Esophagus squamous epithelium (tissue), 5 donors: ENCODE results near the gene HOTAIR. TPM values are rescaled to one million over a fixed set of nuclear protein-coding genes. Genes with fewer than 3 reads are reported as not detected.

Experiments used
- DNase-seq: peaks from one replicate; lab custom pipeline; 2025; lab: John Stamatoyannopoulos, UW
- H3K27ac ChIP-seq, 4 donors: fragments of 200-600 bp; sonication (generic); one replicate each; pipeline ENCODE4 v1.5.1; 2016 to 2019; ENCODE audit warnings: mild to moderate bottlenecking in 1 of 4
- H3K27me3 ChIP-seq, 4 donors: fragments of 200-600 bp; sonication (generic); 1 replicate in 3 of 4; 2 replicates in 1 of 4; pipeline versions ENCODE4 v1.5.1 to v1.6.0; 2017 to 2021; ENCODE audit warnings: antibody characterized with exemption in 1 of 4
- H3K36me3 ChIP-seq, 3 donors: fragments of 200-600 bp; sonication (generic); one replicate each; pipeline ENCODE4 v1.5.1; 2016 to 2019
- H3K4me1 ChIP-seq, 3 donors: fragments of 200-600 bp; sonication (generic); one replicate each; pipeline ENCODE4 v1.5.1; 2017 to 2019
- H3K4me3 ChIP-seq, 4 donors: fragments of 200-600 bp; sonication (generic); 1 replicate in 3 of 4; 2 replicates in 1 of 4; pipeline ENCODE4 v1.5.1; 2016 to 2019; ENCODE audit warnings: mild to moderate bottlenecking in 2 of 4, moderate library complexity in 1 of 4
- H3K9me3 ChIP-seq, 3 donors: fragments of 200-600 bp; sonication (generic); one replicate each; pipeline ENCODE4 v1.5.1; 2016 to 2019
- CTCF ChIP-seq, 6 experiments: fragments of 450-650 bp in 4 of 6; fragments of 200-600 bp in 2 of 6; sonication (generic) in 2 of 6; IDR thresholded peaks; one replicate each; pipeline ENCODE4 v1.5.1; 2016 to 2019; ENCODE audit warnings: antibody characterized with exemption in 6 of 6, mild to moderate bottlenecking in 4 of 6, moderate library complexity in 4 of 6
- POLR2A ChIP-seq, 4 donors: fragments of 450-650 bp; IDR thresholded peaks; one replicate each; pipeline ENCODE4 v1.6.1; 2017; ENCODE audit warnings: antibody characterized with exemption in 4 of 4, mild to moderate bottlenecking in 4 of 4, moderate library complexity in 3 of 4
- WGBS, 2 donors: methylation state at CpG; one replicate each; pipeline ENCODE4 v1.1.5; 2018; 5-methylcytosine and 5-hydroxymethylcytosine counted together
- intact Hi-C: fragments of 100-400 bp; cut with DNase I; formaldehyde crosslinking; loops from one replicate; pipeline ENCODE4 v1.15.0; 2022
- total RNA-seq, 4 donors: library from RNA; depleted of rRNA; stranded (reverse); fragments of >200 nt; gene quantifications; one replicate each; pipeline ENCODE4 v1.1.0, GENCODE V29; 2016
- donor health status: DM: yes; HTN: yes; CAD: no.

The HOTAIR gene
- total RNA-seq, 4 donors from 2014 or later = not detected

- 38 to 39% methylated on average over 4 of the region's 4 CpGs for whole genome bisulfite sequencing, 2 donors
- intact Hi-C loops = no loop called here
- H3K4me3 ChIP-seq = no peak overlapping the region
- DNase-seq = no peak
- no peaks in the 10 kb centered on the region for H3K9me3 ChIP-seq
- H3K36me3 ChIP-seq = no peaks in the 10 kb centered on the region
- peaks cover 20 to 40% (median 28%) of the 10 kb centered on the region in 3 donors for H3K4me1 ChIP-seq
- TF ChIP-seq POLR2A (IDR thresholded peaks at IDR 0.05) (no peak), CTCF (IDR thresholded peaks at IDR 0.05) (no peak)
- peaks cover 31 to 100% (median 87%) of the 10 kb centered on the region in 4 donors for H3K27me3 ChIP-seq
- H3K27ac ChIP-seq = no peak overlapping the region
Observed at GRCh38 chr12:53970451-53970850, 4.3 kb downstream of the HOTAIR start.

GRCh38 chr12:53969588-53970259, 5.0 kb downstream of the HOTAIR start:
- Histone ChIP-seq H3K27ac (no peak overlapping the region), H3K9me3 (no peaks in the 10 kb centered on the region), H3K4me3 (no peak overlapping the region), H3K36me3 (no peaks in the 10 kb centered on the region), H3K4me1 (peaks cover 16 to 36% (median 21%) of the 10 kb centered on the region in 3 donors), H3K27me3 (peaks cover 32 to 100% (median 87%) of the 10 kb centered on the region in 4 donors)
- intact Hi-C loops = no loop called here
- DNase-seq = no peak
- TF ChIP-seq POLR2A (IDR thresholded peaks at IDR 0.05) (no peak), CTCF (IDR thresholded peaks at IDR 0.05) (no peak)
- 27 to 44% methylated on average over 6 to 9 of the region's 12 CpGs for WGBS, 2 donors

- Histone ChIP-seq H3K9me3 (no peaks in the 10 kb centered on the region), H3K27ac (no peak overlapping the region), H3K27me3 (peaks cover 34 to 100% (median 89%) of the 10 kb centered on the region in 4 donors), H3K4me3 (no peak overlapping the region), H3K4me1 (peaks cover 4 to 34% (median 13%) of the 10 kb centered on the region in 3 donors), H3K36me3 (no peaks in the 10 kb centered on the region)
- intact Hi-C loops = no loop called here
- 30 to 40% methylated on average over 15 to 18 of the region's 24 CpGs for WGBS, 2 donors
- TF ChIP-seq POLR2A (IDR thresholded peaks at IDR 0.05) (no peak), CTCF (IDR thresholded peaks at IDR 0.05) (no peak)
- no peak for DNase-seq
Observed at GRCh38 chr12:53968214-53969127, 6.3 kb downstream of the HOTAIR start.

- Histone ChIP-seq H3K4me1 (peaks cover 0 to 29% (median 10%) of the 10 kb centered on the region in 3 donors), H3K9me3 (no peaks in the 10 kb centered on the region), H3K36me3 (no peaks in the 10 kb centered on the region), H3K27ac (no peak overlapping the region), H3K27me3 (peaks cover 34 to 100% (median 88%) of the 10 kb centered on the region in 4 donors), H3K4me3 (no peak overlapping the region)
- TF ChIP-seq POLR2A (IDR thresholded peaks at IDR 0.05) (no peak), CTCF (IDR thresholded peaks at IDR 0.05) (no peak)
- intact Hi-C loops = no loop called here
- no peak for DNase-seq
- WGBS, 2 donors = 20 to 37% methylated on average over 5 of the region's 5 CpGs
Observed at GRCh38 chr12:53967421-53967925, 7.3 kb downstream of the HOTAIR start.
